GM12873 (cell line): ENCODE measurements around the gene SPP2.

Experiments
- TF ChIP-seq, protein P1 (sequence below): IDR thresholded peaks from 2 replicates; pipeline ENCODE4 v1.5.1; 2012; ENCODE audit warnings: low read depth, mild to moderate bottlenecking, moderate library complexity, low read length, control low read depth; ENCODE audit not compliant: insufficient read depth; ENCODE audit errors: missing control alignments

The SPP2 gene

DNA sequence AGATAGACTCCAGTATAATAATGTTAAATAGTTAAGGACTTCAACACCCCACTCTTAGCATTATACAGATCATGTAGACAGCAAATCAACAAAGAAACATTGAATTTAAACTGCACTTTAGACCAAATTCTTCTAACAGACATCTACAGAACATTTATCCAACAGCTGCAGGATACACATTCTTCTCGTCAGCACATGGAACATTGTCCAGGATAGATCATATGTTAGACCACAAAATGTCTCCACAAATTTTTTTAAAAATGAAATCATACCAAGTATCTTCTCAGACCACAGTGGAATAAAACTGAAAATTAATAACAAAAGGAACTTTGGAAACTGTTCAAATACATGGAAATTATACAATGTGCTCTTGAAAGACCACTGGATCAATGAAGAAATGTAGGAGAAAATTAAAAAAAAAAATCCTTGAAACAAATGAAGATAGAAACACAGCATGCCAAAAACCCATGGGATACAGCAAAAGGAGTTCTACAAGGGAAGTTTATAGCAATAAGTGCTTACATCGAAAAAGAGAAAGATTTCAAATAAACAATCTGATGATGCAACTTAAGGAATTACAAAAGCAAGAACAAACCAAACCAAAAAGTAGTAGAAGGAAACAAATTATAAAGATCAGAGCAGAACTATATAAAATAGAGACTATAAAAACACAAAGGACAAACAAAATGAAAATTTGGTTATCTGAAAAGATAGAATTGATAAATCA lies 12.3 kb upstream of the SPP2 start:
- TF ChIP-seq, protein P1, sequence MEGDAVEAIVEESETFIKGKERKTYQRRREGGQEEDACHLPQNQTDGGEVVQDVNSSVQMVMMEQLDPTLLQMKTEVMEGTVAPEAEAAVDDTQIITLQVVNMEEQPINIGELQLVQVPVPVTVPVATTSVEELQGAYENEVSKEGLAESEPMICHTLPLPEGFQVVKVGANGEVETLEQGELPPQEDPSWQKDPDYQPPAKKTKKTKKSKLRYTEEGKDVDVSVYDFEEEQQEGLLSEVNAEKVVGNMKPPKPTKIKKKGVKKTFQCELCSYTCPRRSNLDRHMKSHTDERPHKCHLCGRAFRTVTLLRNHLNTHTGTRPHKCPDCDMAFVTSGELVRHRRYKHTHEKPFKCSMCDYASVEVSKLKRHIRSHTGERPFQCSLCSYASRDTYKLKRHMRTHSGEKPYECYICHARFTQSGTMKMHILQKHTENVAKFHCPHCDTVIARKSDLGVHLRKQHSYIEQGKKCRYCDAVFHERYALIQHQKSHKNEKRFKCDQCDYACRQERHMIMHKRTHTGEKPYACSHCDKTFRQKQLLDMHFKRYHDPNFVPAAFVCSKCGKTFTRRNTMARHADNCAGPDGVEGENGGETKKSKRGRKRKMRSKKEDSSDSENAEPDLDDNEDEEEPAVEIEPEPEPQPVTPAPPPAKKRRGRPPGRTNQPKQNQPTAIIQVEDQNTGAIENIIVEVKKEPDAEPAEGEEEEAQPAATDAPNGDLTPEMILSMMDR: no peak

DNA sequence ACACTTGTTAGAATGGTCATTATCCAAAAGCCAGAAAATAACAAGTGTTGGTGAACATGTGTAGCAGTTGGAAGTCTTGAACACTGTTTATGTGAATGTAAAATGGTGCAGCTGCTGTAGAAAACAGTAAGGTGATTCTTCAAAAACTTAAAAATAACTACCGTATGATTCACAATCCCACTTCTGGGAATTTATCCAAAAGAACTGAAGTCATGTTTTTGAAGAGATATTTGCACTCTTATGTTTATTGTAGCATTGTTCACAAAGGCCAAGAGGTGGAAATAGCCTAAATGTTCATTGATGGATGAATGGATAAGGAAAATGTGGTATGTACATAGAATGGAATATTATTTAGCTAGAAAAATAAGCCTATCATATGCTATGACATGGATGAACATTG lies 6.3 kb upstream of the SPP2 start:
- TF ChIP-seq, protein P1: no peak

DNA sequence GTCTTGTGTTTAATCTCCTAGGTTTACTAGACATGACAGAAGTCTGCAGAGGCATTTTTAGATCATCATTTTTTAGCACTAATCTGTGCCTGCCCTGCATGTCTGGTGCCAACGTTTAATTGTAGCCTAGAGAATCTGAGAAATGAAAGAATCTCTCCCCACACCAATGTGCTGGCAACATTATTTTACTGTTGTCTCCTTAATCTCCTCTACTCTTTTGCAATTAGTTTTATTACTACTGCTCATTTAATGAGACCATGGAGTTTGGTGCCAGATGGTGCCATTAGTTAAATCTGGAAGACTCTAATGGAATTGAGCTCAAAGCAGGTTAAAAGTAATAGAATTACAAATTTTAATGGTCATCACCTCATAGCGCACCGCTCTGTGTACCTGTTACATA lies 4.0 kb upstream of the SPP2 start:
- TF ChIP-seq, protein P1: no peak

DNA sequence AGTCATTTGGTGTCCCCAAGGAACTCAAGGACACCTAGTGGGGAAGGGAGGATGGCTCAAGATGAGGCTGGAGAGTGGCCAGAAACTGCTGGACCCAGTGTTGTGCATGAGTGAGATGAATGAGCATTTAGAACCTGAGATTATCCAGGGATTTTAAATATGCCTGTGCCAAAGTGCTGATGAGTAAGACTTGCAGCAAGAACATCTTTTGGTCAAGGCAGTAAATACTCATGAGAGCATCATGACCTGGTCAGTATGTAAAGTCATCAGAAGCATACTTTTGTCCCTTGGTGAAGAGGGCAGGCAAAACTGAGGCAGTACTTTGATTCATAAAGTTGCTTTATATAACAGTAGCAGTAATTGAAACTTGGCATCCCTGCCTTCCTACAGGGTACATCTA lies 3.1 kb upstream of the SPP2 start:
- TF ChIP-seq, protein P1: no peak

DNA sequence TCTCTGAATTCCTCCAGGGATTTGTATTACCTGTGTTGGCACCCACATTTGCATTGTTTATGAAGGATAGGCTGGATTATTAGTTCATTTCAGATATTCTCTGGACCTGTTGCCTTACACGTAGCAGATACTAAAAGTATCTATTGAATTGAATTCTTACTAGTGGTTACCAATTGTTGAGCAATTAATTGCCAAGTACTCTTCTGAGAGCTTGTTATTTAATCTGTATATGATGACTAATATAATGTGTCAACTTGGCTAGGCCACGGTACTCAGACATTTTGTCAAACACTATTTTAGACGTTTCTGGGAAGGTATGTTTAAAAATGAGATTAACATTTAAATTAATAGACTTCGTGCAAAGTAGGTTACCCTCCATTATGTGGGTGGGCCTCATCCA lies 2.5 kb upstream of the SPP2 start:
- TF ChIP-seq, protein P1: no peak

DNA sequence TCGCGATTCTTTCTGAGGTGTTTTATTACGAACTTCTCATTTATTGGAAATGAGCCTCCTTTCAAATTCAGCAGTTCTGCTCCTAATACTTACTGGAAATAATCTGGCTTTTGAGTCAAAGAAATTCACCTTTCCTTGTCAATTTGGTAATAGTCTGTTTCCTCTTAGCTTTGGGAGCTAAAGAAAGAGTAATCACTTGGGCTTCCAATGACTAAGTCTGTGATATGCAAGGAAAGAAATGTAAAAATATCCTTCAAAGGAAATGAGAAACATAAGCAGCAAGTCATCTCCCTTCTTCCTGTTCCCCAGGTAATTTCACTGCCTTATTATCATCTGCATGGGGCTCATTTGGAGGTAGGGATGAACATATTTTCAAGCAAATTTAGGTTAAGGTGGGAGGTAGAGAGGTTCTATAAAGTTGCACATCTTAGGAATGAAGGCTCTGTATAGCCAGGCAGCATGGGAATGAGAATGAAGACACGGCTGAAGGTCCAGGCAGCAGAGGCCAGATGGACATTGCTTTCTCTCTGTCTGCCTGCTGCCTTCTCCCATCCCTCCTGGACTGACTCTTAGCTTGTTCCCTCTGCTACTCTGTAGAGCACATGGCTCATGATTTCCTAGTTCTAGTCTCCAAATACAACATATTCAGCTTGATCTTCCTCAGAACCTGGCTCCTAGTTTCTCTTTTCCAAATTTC lies 1.0 kb downstream of the SPP2 start:
- TF ChIP-seq, protein P1: no peak

DNA sequence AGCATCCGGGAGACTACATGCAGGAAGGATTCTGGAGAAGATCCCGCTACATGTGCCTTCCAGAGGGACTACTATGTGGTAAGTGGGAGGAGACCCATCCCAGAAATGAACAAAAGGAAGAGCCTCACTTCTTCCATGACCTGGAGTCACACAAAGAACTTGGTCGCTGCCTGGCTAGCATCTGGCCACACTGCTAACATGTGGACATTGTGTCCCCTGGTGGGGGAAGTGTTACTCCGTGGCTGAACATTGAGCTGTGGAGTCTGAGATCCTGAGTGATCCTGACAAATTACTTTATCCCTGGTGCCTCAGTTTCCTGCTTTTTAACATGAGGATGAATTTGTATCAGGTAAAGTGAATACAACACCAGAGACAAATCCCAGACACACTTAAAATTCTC lies 8.4 kb downstream of the SPP2 start:
- TF ChIP-seq, protein P1: no peak
